GM21737 (cell line): ENCODE results near the gene OTULIN.

Experiments
- ATAC-seq: cut with Tn5 transposase; IDR thresholded peaks from one replicate; pipeline ENCODE4 v1.9.1; 2021; ENCODE audit warnings: mild to moderate bottlenecking, moderate library complexity; ENCODE audit not compliant: unreplicated experiment

Gene OTULIN

DNA sequence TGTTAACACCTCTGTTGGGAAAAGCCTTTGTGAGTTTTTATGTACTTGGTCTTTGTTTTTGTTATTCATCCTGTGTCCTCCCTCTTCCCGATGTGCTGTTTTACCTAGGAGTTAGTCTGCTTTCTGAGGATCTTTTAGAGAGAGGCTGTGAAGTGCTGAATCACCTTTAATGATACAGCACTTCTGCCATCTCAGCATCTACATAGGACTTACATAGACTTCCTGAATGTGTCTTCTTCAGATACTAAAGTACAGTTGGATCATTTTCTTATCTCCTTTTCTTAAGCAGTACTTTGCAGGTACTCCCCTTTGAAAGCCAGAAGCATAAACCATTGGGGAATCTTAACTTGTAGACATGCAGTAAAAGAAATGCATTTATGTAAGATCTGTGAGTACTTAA is 31.5 kb downstream of the OTULIN start:
- no peak for ATAC-seq

DNA sequence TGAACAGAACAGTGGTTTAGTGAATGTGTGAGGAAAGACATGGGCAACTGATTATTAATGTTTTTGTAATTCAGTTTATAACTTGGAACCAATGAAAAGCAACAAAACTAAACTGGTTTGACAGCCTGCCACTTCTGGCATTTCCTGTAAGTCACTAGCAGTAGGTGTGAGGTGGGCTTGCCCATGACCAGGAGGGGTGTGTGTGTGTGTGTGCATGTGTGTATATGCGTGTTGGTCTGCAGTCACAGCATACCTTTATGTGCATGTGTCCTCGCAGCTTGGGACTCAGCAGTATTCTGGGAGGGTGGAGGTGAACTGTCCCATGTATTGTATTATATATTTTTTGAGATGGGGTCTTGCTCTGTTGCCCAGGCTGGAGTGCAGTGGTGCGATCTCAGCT is 32.3 kb downstream of the OTULIN start:
- ATAC-seq = no peak

DNA sequence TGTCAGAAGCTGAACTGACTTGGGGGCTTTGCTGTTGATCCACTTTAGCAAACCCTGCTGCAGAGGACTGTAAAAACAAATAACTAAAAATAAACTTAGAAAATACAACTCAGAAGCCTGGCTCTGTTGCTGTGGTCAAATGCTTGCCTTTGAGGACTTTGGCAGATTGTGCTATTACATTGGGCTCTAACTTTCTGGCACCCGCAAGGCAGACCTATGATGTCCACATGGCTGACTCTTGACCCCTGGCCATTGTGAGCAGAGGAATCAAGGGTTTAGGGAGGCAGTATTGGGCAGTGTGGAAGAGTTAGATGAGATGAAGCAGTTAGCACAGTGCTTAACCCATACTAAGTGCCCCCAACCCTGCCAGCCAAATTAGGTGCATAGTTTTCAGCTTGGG is 34.0 kb downstream of the OTULIN start:
- ATAC-seq = no peak

DNA sequence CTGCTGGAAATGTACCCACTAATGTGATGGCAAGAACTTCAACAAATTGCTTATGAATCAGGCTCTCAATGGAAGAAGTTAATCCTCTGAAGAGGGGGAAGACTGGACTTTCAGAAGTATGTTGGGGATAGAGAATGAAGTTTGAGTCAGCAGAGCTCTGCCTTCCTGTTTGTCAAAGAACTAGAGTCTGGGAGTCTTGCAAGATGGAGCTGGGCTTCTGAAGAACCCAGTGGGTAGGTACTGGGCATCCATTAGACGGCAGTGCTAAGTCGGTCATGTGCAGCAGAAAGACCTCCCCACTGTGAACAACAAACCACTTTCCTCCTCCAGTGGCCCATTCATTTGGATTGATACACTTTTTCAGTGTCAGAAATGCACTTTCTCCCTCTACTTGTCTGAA is 34.6 kb downstream of the OTULIN start:
- no peak for ATAC-seq

DNA sequence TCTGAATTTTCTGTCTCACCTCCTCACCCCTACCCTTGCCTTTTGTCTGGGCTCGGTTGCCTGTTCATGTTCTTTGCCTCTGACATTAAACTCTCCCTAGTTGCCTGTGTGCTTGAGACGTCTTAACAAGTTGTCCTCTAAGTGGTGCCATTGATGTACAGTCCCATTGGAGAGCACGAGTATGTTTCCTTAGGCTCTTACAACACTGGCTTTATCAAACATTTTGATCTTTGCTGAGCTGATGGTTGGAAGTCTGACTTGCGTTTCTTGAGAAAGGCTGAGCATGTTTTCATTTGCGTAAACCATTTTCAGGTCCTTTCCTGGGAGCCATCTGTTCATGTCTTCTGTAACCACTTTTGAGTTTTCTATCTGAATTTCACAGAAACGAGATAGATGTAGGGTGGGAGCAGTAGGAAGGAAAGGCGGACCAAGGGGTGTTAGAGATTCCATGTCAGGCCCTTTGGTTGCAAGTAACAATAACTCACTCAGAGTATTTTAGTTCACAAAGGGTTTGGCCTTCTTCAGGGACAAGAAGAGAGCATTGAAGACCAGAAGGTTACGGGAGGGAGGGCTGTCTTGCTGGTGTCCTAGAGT is 35.4 kb downstream of the OTULIN start:
- no peak for ATAC-seq

DNA sequence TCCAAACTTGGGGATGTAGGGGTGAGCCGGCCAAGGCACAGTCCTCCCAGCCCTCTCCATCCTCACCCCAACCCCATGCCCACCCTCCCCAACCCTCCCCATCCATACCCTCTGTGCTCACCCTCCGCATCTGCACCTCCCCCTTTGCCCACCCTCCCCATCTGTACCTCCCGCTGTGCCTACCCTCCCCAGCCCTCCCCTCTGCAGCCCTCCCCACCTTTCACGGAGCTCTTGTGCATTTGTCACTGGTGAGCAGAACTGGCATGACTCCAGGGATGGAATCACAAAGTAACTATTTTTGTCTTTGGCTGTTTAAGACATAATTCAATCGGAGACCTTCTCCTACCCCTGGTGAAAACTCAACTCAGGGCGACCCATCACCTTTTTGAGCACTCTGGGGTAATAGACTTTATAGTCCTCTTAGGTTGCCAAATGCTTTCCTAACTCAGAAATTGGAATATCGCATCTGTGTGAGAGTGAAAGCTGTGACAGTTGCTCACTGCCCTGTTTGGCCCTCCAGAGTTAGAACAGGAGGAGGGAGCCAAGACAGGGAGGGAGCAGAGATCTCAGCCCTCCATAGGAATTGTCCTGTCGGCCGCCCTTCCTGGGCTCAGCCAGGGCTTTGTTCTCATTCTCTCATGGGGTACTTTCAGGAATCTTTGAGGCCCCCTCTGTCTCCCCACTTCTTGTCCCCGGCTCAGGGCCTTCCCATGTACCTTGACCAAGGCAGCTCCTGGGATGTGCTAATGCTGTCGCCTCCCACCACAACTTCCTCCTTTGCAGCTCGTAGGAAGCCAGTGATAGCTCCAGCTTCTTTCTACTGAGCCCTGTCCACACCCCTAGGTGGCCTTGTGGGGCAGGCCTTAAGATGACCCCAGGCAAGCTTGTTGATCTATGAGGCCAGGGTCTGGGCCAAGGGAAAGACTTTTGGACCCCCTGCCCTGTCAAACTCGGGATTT is 36.2 kb downstream of the OTULIN start:
- no peak for ATAC-seq

DNA sequence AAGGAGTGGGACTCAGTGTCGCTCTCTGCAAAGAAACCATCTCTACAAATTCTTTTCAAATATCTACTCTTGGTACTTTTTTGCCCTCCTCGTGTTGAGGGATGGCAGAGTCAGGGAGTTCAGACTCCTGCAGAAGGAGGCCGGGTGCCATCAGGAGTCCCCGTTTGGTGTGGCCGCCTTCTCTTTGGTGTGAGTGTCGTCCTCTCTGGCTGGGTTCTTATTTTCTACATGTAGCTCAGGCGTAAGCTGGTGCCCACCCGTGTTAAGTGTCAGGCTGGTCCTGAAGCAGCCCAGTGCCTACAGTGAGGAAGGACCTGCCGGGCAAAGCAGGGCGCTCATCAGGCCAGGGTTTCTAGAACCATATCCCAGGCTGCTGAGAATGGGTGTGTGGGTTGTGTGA is 37.0 kb downstream of the OTULIN start:
- no peak for ATAC-seq

DNA sequence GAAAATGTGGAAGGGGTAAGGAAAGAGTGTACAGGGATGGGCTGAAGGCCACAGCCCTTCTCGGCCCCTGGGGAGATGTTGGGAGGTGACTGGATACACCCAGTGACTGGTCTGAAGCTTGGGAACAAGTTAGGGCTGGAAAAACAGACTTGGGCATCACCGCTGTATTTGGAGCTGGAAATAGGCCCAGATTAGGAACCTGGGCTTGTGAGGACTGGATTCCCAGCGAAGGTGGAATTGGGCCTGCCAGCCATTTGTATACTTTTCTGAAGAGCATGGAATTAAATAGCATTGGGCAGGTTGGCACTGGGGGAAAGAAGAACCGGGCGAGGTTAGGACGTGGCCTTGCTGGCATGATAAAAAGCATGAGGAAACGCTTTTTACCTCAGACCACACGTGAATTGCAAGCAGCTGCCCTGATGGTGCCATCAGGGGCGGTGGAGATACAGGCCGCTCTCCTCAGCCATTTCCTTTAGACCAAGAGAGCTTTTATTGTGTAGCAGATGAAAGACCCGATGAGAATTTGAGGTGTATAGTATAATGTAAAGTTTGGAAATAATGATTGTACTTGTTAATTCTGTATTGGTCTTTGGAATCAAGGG is 37.8 kb downstream of the OTULIN start:
- no peak for ATAC-seq

DNA sequence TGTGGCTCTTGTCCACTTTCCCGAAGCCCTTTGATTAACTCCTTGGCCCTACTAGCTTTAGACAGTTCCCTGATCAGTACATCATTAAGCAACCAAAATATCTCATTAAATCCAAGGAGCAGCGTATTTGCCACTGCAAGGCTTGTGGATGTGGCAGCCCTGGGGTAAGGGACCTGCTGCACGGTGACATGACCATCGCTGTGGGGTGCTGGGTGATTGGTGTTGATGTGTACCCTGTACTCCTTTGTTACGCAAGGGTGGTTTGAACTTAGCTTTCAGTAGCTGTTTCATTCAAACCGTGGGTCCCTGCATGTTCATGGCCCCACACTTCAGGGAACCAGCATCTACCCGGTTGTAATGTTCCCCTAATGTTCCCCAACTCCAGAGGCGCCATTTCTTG is 41.0 kb downstream of the OTULIN start:
- no peak for ATAC-seq

DNA sequence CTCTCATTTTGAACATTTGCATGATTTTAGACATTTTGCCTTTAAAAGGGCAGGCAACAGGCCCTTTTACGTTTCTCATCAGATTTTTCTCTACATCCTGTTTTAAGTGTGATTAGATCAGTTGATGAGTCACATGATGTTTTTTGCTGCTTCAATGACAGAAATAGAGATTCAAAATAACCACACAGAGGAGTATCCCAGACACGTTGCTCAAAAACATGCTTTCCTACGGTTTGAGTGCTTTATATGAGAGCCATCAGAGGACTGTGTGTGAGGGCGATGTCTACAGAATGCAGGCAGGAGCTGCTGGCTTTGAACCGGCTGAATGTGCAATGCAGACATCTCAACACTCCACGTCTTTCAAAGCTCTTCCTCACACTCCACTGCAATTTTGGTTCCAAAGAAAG is 42.1 kb downstream of the OTULIN start:
- ATAC-seq = no peak

DNA sequence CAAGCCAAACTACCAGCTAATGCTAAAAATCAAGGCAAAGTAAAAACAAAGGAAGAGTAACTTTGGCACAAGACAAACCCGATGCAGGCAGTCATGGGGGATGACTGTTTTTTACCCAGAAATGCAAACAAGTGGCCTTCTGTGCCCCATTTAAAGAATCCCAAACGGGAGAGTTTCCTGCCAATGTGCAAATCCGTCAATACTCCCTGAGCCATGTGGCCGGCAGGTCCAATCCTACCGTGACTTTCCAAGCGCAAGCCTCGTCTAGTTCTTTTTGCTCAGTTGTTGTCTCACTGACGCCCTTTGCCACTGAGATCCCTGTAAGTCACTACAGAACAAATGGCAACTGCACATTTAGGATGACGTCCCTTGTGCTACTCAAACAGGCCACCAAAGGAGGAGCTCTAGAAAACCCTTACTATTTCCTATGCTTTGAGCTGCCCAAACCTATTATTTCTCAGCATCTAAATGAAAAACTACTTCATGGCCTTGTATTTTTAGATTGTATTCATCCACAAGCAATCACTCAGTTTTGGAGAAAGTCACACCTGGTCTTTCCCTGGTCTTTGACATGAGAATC is 43.4 kb downstream of the OTULIN start:
- ATAC-seq = no peak

DNA sequence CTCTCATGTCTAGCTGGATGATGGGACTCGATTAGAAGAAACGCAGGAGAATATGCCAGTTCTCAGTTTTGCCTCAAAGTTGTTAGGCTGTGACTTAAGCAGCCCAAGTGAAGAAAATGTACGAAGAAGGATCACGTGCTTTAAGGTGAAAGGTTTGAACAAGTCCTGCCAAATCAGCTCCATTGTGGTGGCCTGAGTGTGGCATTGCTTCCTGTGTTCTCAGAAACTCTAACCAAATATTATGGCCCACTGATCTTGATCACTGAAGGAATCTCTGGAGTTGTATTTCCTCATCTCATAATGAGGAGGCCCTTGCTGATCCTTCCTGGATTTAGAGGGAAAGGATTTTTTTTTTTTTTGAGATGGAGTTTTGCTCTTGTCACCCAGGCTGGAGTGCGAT is 44.0 kb downstream of the OTULIN start:
- no peak for ATAC-seq

DNA sequence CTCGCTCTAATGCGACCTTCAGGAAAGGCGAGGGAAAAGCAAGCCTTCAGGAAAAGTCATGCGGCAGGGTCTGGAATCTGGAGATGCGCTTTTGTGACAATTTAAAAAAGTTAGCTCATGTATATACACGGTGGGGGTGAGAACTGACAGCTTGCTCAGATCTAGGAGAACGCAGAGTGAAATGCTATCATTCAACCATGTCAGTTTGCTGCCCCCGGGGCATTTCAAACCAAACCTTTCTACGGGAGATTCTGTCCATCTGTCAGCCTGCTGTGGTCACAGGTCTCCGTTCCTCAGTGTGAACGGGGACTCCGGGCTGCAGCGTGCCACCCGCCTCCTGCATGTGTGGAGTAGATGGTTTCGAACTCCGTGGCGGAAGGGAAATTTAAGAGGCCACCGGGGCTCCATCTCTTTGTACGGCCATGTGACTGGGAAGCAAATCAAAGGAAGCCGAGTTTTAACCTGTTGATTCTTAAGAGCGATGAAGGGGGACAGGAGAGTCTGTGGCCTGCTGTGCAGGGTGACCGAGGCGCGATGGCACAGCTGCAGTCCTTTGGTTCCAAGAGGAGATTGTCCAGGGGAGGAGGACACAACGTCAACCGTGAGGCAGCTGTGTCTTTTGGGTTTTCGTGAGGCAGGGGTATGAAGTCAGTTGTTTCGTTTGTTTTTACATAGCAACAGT is 45.9 kb downstream of the OTULIN start:
- ATAC-seq = no peak

DNA sequence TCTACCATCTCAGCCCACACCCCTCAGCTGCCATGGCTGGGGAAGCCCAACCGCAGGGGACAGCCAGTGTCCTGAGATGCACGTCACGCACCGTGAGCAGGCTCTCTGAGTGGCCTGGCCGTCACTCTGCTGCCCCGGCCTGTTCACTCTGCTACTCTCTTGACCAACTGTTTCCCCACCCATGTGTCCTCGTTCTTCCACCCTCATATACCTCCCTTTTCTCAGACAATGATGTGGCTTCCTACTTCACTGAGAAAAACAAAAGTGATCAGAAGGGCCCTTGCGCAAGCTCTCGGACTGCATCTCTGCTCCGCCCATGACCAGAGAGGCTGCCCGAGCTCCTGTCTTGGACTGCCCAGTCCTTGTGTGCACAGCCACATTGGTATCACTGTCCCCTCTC is 47.6 kb downstream of the OTULIN start:
- ATAC-seq = no peak

DNA sequence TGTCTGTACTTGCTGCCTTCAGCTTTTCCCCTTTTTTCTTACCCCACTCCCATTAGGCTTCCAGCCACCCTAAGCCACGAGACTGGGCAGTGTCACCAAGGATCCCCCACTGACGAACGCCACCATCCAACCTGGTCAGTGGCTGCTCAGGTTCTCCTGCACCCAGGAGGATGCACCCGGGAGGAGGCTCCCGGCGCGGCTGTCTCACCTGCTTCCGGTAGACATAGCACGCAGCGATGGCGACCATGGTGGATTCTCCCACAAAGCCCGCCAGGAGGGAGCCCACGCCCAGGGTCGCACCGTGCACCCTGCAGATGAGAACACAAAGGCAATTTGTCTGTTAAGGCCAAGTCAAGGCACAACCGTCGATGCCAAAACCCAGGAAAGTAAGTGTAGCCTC is 48.1 kb downstream of the OTULIN start:
- ATAC-seq = no peak

DNA sequence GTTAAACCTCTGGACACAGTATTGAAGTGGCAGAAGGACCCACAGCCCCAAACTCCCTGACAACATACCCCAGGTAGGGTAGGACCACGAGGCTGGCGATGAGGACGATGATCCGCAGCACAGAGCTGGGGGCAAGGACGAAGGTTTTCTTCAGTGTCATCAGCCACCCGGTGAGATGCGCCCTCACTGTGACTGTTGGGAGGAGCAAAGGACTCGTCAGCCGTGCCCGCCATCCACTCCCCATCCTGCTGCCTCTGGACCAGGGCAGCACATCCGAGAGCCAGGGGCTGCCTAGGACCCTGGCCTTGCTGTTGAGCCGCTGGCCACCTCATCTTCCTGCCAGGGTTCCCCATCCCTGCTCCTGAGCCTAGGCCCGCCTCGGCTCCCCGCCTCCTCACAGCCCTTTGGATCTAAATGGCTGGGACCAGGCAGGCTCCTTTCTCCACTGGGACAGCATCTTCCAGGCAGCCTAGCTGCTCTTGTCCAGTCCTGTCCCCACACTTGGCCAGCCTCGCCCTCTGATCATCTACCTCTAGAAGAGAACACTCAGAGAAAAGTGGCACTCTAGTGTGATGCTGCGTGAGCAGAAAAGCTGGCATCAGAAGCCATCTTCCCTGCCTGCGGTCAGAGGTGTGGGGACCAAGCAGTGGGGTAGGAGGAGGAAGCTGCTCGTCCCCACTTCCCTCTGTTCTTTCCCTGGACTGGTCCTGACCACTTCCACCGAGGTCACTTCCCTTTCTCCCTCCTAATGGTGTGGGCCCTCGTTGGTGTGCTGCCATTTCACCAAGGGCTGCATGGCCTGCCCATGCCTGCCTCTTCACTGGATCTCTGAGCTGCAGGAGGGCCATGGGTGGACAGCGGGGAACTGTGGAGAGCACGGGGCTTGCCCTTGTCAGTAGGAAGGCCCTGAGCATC is 49.2 kb downstream of the OTULIN start:
- ATAC-seq = no peak

DNA sequence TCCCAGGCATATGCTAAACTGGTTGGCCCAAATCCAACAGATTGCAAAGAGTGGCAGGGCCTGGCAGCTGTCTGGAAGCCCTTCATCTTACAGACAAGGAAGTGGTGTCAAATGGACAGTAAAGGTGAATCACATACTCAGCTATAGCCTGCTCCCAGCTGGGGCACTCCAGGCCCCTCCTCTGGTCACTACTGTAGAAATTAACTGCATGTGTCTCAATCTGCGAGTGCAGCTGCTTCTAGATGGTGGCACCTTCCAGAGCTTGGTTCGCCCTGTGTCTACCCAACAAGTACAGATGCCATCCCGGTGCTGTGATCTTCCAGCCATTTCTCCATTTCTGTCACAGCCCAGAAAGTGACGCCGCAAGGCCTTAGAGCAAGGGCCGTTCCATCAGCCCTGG is 50.2 kb downstream of the OTULIN start:
- ATAC-seq = no peak

DNA sequence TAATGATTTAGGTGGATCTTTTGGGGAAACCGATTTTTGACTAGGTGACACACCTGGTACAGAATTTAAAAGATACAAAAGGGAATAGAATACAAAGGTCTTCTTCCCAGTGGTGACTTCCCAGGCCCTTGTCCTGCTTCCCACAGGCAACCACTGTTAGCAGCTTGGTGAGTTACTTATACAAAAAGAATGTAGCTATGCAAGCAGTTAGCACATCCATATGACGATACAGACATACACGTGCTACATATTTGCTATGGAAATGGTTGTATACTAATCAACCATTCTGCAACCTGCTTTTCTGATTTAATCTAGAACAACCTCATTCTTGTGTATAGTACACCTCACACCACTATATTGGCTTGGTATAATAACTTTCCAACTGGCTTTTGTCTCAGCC is 51.0 kb downstream of the OTULIN start:
- no peak for ATAC-seq

DNA sequence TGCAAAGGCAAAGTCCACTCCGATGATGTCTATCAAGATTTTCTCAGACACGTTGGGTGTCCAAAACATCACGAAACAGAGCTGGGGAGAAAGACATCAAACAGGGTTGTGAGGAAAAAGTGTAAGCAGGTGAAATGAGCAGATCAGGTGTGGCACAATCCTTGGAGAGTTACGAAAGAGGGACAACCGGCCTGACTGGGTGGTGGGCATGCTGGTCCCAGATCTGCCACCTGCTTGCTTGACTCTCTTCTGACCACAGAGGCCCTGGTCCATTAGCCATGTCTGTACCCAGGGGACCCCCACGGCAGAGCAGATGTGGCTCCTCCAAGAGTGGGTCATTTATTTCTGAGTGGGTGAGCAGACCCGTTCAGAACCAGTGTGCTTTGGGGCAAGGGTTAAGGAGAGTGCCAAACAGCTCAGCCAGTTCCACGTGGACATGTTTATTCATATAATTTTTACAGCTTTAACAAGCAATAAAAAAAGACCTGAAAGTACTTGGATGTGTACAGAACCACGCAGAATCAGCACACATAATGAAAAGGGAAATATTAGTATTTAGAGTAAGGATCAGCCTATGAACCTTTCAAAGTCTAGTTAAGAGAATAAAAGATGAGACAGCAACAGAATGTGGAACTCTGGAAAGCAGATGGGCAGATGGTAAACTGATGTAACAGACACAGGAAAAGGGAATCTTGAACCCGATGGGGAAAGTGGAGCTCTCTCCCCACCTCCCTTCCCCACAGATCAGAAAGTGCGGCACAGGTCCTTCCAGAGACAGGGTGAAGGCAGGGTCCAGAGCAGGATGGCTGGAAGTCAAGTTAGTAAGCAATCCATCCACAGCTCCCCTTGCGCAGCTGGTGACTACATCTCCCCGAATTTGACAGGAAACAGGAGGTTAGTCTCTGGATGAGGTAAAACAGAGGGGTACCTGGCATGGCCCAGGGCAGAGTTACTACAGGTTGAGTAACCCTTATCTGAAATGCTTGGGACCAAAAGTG is 52.5 kb downstream of the OTULIN start:
- no peak for ATAC-seq
